Activated naive CD4-positive, alpha-beta T cell treated with anti-CD3 and anti-CD28 coated beads, Interleukin-2, amount 10 ng/mL, durations not matched to agents 5 hours and 36 hours (primary cell): Measurements from ENCODE around the gene GALNT9. TPM values are rescaled to one million over a fixed set of nuclear protein-coding genes. Genes with fewer than 3 reads are reported as not detected.

Experiments used
- total RNA-seq, 2 experiments: library from RNA; stranded (reverse); gene quantifications; one replicate each; pipeline ENCODE4 v1.2.3, GENCODE V29; 2021

Gene GALNT9
- not detected for total RNA-seq

GRCh38 chr12:132329036-132329719 is at the start of gene GALNT9:
Gene GALNT9, minus strand, starts transcription at chr12:132329589. Its CDS starts 386 bp downstream, at chr12:132329203.

Other genes with a start within 250 kb of the GALNT9 start
- 10 to 100 TPM; 24.3 to 24.5 TPM for gene DDX51, start 185.3 kb downstream of the GALNT9 start, total RNA-seq
- 10 to 100 TPM; 22.8 TPM for gene NOC4L, start 185.1 kb downstream of the GALNT9 start, total RNA-seq
- gene FBRSL1, start 160.6 kb upstream of the GALNT9 start, total RNA-seq, result 10 to 100 TPM; 54.2 to 62.4 TPM